ENCODE data around the gene CHKB. TPM values are rescaled to one million over a fixed set of nuclear protein-coding genes. Genes with fewer than 3 reads are reported as not detected.

Gene CHKB
- total and polyA plus RNA-seq, 2 of the 8 experiments (the other 6 are each of a cell fraction or from before 2014, with no cell fraction given): 27.9 to 42.2 TPM

GRCh38 chr22:50612528-50613221 is 30.0 kb upstream of the CHKB start:
- FAIRE-seq: no peak

More at GRCh38 chr22:50612528-50613221, 30.0 kb upstream of the CHKB start:
- Histone ChIP-seq H3K4me3 (ENCODE audit: extremely low read depth in 1 of 4, insufficient read depth in 2 of 4, low read depth in 3 of 4, low read length in 4 of 4) (no peak overlapping the region), H3K36me3 (ENCODE audit: control insufficient read depth in 2 of 4, insufficient read depth in 4 of 4, low read length in 3 of 4) (no peaks in the 10 kb centered on the region), H3K14ac (ENCODE audit: insufficient read length) (no peak overlapping the region), H3K4me1 (replicated peaks in 1 of 4; ENCODE audit: control insufficient read depth in 3 of 4, insufficient read depth in 4 of 4, low read length in 3 of 4) (peaks cover 0 to 13% (median 2%) of the 10 kb centered on the region in 4 experiments; a peak in 4 of 7 replicates), H3K27ac (ENCODE audit: low read depth, low read length) (no peak overlapping the region), H2AFZ (ENCODE audit: low read length) (no peak overlapping the region), H2AK5ac (ENCODE audit: low read depth, low read length) (no peak overlapping the region), H2BK5ac (ENCODE audit: low read depth, low read length) (no peak overlapping the region), H3K9ac (replicated peaks in 1 of 4; ENCODE audit: extremely low read depth in 1 of 4, low read depth in 3 of 4, low read length in 3 of 4) (no peak overlapping the region), H4K5ac (ENCODE audit: insufficient read length, low read depth, low read length) (no peak overlapping the region), H3K79me2 (ENCODE audit: control insufficient read depth in 1 of 2, insufficient read depth in 2 of 2, low read length in 2 of 2) (no peaks in the 10 kb centered on the region), H3K4me2 (ENCODE audit: insufficient read depth in 1 of 2, low read depth in 2 of 2, low read length in 2 of 2) (peak overlapping the region in 1 of 2 experiments; percentile 44; a peak in 2 of 4 replicates), H2BK20ac (ENCODE audit: low read length) (no peak overlapping the region), H3K79me1 (ENCODE audit: low read depth, low read length) (no peaks in the 10 kb centered on the region), H3K23me2 (ENCODE audit: low read depth, low read length) (no peaks in the 10 kb centered on the region), H3K23ac (ENCODE audit: insufficient read length) (no peak overlapping the region), H3K56ac (replicated peaks; ENCODE audit: insufficient read length, low read depth, low read length) (no peak overlapping the region), H4K20me1 (replicated peaks in 1 of 2; ENCODE audit: control insufficient read depth in 1 of 2, insufficient read depth in 2 of 2, low read length in 2 of 2) (peaks cover 0 to 3% of the 10 kb centered on the region in 2 experiments), H3K27me3 (replicated peaks in 1 of 4; ENCODE audit: control insufficient read depth in 3 of 4, extremely low read depth in 1 of 4, insufficient read depth in 3 of 4, low read length in 3 of 4) (peaks cover 0 to 9% (median 7%) of the 10 kb centered on the region in 4 experiments; a peak in 6 of 7 replicates), H3K18ac (ENCODE audit: extremely low read depth, low read length) (no peak overlapping the region; the same call in 1 of the 2 replicates), H4K91ac (replicated peaks; ENCODE audit: insufficient read length, low read length) (no peak overlapping the region), H2BK15ac (ENCODE audit: low read length) (no peak overlapping the region), H3K9me3 (ENCODE audit: insufficient read depth in 2 of 2, low read depth in 1 of 2, low read length in 1 of 2) (no peaks in the 10 kb centered on the region), H2BK120ac (replicated peaks; ENCODE audit: low read depth, low read length) (no peak overlapping the region), H2BK12ac (ENCODE audit: low read depth, low read length) (peak overlapping the region; percentile 50; the same call in 1 of the 2 replicates), H3K4ac (replicated peaks; ENCODE audit: insufficient read length, low read depth, low read length) (no peak overlapping the region), H4K8ac (ENCODE audit: extremely low read depth, insufficient read depth, low read length) (no peak overlapping the region; the same call in 1 of the 2 replicates)
- peak in 1 of 2 experiments; percentile 66 for DNase-seq (ENCODE audit: low read depth in 1 of 2, low spot score in 2 of 2)
- ChIA-PET CTCF (ENCODE audit: partially characterized antibody) (interaction anchor here (0.9 to 3.5 kb wide), 12 partner anchors 9 to 87 kb away, joined by 3 to 23 read pairs (median 3); partner anchors contain the start of genes CPT1B and SYCE3), POLR2A (ENCODE audit: partially characterized antibody) (interaction anchor here (1.0 to 1.6 kb wide), 4 partner anchors 17 to 72 kb away, joined by 3 to 4 read pairs (median 3); no protein-coding TSS in a partner anchor)
- TF ChIP-seq, protein P1, sequence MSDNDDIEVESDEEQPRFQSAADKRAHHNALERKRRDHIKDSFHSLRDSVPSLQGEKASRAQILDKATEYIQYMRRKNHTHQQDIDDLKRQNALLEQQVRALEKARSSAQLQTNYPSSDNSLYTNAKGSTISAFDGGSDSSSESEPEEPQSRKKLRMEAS (IDR thresholded peaks at IDR 0.05): peak; percentile 46; the same call in 1 of the 2 replicates
- TF ChIP-seq, protein P2, sequence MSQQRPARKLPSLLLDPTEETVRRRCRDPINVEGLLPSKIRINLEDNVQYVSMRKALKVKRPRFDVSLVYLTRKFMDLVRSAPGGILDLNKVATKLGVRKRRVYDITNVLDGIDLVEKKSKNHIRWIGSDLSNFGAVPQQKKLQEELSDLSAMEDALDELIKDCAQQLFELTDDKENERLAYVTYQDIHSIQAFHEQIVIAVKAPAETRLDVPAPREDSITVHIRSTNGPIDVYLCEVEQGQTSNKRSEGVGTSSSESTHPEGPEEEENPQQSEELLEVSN (IDR thresholded peaks at IDR 0.05): peak; percentile 86
- TF ChIP-seq CTBP2 (IDR thresholded peaks at IDR 0.05; ENCODE audit: borderline replicate concordance, insufficient read depth, insufficient read length, low read length): no peak
- WGBS, 2 experiments (ENCODE audit: extremely low coverage in 1 of 2, insufficient coverage in 1 of 2, insufficient read length in 1 of 2, insufficient replicate concordance in 2 of 2, low coverage in 1 of 2, low lambda C conversion rate in 2 of 2, missing lambda C conversion rate in 1 of 2): 59% methylated on average over 15 of the region's 31 CpGs; no CpG with 5 or more reads in 1 of the 2 experiments
